ENCODE data around the gene DDX49. TPM values are rescaled to one million over a fixed set of nuclear protein-coding genes. Genes with fewer than 3 reads are reported as not detected.

Gene DDX49
- total RNA-seq, 1 donor from 2014 or later: 55.0 TPM

DNA sequence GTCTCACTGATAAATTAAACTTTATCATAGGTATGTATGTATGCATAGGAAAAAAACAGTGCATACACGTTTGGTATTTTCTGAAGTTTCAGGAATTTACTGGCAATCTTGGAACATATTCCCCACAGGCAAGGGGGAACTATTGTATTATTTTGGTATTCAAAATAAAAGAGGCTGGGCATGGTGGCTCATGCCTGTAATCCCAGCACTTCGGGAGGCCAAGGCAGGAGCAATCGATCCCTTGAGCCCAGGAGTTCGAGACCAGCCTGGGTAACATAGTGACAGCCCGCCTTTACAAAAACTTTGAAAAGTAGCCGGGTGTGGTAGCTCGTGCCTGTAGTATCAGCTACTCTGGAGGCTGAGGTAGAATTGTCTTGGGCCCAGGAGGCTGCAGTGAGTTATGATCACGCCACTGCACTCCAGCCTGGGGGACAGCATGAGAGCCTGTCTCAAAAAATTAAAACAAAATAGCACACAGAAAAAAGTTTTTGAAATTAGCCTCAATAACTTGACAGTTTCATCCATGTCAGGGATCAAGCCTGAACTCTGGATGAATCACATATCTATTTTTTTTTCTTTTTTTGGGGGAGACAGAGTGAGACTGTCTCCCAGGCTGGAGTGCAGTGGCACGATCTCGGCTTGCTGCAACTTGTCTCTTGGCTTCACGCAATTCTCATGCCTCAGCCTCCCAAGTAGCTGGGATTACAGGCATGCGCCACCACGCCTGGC is 50.6 kb downstream of the DDX49 start:
- DNase-seq (ENCODE audit: low read depth): peak; percentile 11

DNA sequence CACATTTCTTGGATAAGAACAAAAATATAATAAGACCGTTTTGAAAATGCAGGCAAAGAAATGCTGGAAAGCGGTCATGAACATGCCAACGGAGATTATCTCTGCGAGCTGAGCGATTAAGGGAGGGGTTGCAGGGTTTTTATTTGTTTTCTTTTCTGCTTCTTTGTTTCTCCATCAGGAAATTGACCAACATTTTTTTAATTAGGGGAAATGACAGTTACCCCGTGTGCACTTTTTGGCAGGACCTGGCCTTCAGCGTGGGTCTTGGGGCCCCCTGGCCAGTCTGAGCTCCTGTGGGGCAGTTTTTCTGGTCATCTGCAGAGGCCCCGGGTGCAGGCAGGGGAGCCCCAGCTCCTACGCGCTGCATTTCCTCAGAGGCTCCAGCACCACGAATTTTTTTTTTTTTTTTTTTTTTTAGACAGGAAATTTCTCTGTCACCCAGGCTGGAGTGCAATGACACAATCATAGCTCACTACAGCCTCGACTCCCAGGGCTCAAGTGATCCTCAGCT is 52.8 kb downstream of the DDX49 start:
- no peak for DNase-seq (ENCODE audit: low read depth)

DNA sequence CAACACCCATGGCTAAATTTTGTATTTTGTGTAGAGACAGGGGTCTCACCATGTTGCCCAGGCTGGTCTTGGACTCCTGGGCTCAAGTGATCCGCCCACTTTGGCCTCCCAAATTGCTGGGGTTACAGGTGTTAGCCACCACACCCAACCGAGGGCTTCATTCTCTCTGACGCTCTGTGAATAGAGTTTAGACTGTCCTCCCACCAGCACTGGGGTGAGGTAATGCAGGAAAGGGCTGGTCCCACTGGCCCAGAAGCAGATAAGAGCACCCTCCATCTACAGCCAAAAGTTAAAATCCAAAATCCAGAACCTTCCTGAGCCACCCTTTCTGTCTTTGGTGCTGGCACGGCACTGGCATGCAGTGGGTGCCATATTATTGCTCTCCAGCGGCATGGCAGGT is 53.3 kb downstream of the DDX49 start:
- DNase-seq (ENCODE audit: low read depth): no peak

DNA sequence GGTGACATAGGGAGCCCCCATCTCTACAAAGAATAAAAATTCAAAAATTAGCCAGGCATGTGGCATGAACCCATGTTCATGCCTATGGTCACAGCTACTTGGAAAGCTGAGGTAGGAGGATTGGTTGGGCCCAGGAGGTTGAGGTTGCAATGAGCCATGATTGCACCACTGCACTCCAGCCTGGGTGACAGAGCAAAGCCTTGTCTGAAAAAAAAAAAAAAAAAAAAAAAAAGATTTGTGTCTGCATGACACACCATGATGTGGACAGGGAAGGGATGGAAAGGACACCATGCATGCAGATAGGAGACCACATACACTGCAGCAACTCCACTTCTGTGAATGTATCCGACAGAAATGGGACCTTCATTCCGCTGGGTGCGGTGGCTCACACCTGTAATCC is 55.5 kb downstream of the DDX49 start:
- DNase-seq (ENCODE audit: low read depth): no peak

DNA sequence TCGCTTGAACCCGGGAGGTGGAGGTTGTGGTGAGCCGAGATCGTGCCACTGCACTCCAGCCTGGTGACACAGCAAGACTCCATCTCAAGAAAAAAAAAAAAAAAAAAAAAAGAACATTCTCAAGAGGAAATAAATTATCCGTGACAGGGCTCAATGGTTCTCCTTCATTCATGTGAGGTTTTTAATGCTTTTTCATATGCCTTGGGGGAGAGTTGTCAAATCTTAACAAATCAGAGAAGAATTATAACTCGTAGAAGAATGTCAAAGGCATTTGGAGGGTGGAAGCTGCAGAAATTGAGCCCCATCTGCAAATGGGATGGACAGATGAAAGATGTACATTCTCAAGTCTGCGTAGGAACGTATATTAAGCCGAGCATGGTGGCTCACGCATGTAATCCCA is 56.4 kb downstream of the DDX49 start:
- DNase-seq (ENCODE audit: low read depth): no peak

Other genes starting within 250 kb of the DDX49 start
- 2.8 and 3.3 TPM in 2 replicates for gene CRTC1, start 236.0 kb upstream of the DDX49 start, total RNA-seq
- gene COMP, start 128.4 kb upstream of the DDX49 start, total RNA-seq: not detected in 2 replicates
- 47.4 and 63.5 TPM in 2 replicates for gene UPF1, start 87.8 kb upstream of the DDX49 start, total RNA-seq
- gene CERS1, start 23.6 kb upstream of the DDX49 start, total RNA-seq: 16.8 and 30.6 TPM in 2 replicates
- 328 and 338 TPM in 2 replicates for gene COPE, start 328 bp upstream of the DDX49 start, total RNA-seq
- 203 and 240 TPM in 2 replicates for gene HOMER3, start 21.5 kb downstream of the DDX49 start, total RNA-seq
- 90.9 and 101 TPM in 2 replicates for gene SUGP2, start 113.8 kb downstream of the DDX49 start, total RNA-seq
- 51.4 and 55.8 TPM in 2 replicates for gene ARMC6, start 113.9 kb downstream of the DDX49 start, total RNA-seq
- gene SLC25A42, start 144.3 kb downstream of the DDX49 start, total RNA-seq: 24.6 and 28.1 TPM in 2 replicates
- 38.0 and 48.0 TPM in 2 replicates for gene TMEM161A, start 218.8 kb downstream of the DDX49 start, total RNA-seq

All from myocyte (in vitro differentiated cells).